AG10803 (cell line): ENCODE results near the gene DVL3.

Experiments used
- DNase-seq: peaks from one replicate; pipeline ENCODE4 v3.0.0; 2010; ENCODE audit warnings: low read depth
- H3K4me3 ChIP-seq: 2 replicates; pipeline ENCODE4 v1.5.1; 2011; ENCODE audit warnings: mild to moderate bottlenecking, low read length, control low read depth
- CTCF ChIP-seq: conservative IDR thresholded peaks from 2 replicates; pipeline ENCODE4 v1.5.1; 2011; ENCODE audit warnings: mild to moderate bottlenecking, low read length, control low read depth, inconsistent platforms

Gene DVL3

GRCh38 chr3:184142199-184142598 is 13.0 kb upstream of the DVL3 start:
- H3K4me3 ChIP-seq = no peak overlapping the region
- TF ChIP-seq CTCF = no peak
- DNase-seq = no peak

GRCh38 chr3:184143327-184143726 is 11.8 kb upstream of the DVL3 start:
- TF ChIP-seq CTCF = no peak
- H3K4me3 ChIP-seq = no peak overlapping the region
- DNase-seq = no peak

GRCh38 chr3:184144505-184144904 is 10.7 kb upstream of the DVL3 start:
- no peak for TF ChIP-seq CTCF
- no peak for DNase-seq
- H3K4me3 ChIP-seq = no peak overlapping the region

- no peak overlapping the region for H3K4me3 ChIP-seq
- peak; percentile 48 for DNase-seq
- peak; percentile 45 for TF ChIP-seq CTCF
Measured at GRCh38 chr3:184145111-184145524, 10.1 kb upstream of the DVL3 start.

GRCh38 chr3:184145751-184146270 is 9.4 kb upstream of the DVL3 start:
- no peak overlapping the region for H3K4me3 ChIP-seq
- DNase-seq = no peak
- TF ChIP-seq CTCF = no peak

GRCh38 chr3:184148076-184148475 is 7.1 kb upstream of the DVL3 start:
- no peak for TF ChIP-seq CTCF
- H3K4me3 ChIP-seq = no peak overlapping the region
- no peak for DNase-seq

GRCh38 chr3:184149123-184149522 is 6.1 kb upstream of the DVL3 start:
- no peak for TF ChIP-seq CTCF
- DNase-seq = no peak
- H3K4me3 ChIP-seq = no peak overlapping the region
